ENCODE results near the gene MRPL33.

MRPL33 gene

GRCh38 chr2:27728081-27728858, 43.2 kb upstream of the MRPL33 start:
- no peak for DNase-seq (ENCODE audit: low spot score)
- TF ChIP-seq CTCF (IDR thresholded peaks at IDR 0.05; ENCODE audit: extremely low read depth, insufficient read depth, missing control alignments) = no peak
- in situ Hi-C loops (cut with MboI; ENCODE audit: low pct_unique_long_range_greater_than_20kb, low sequenced_read_pairs, unreplicated experiment) = no loop called here

GRCh38 chr2:27729198-27729597, 42.3 kb upstream of the MRPL33 start:
- TF ChIP-seq CTCF (IDR thresholded peaks at IDR 0.05; ENCODE audit: extremely low read depth, insufficient read depth, missing control alignments) = no peak
- no peak for DNase-seq (ENCODE audit: low spot score)
- in situ Hi-C loops (cut with MboI; ENCODE audit: low pct_unique_long_range_greater_than_20kb, low sequenced_read_pairs, unreplicated experiment) = no loop called here

GRCh38 chr2:27729614-27730013, 41.9 kb upstream of the MRPL33 start:
- no peak for TF ChIP-seq CTCF (IDR thresholded peaks at IDR 0.05; ENCODE audit: extremely low read depth, insufficient read depth, missing control alignments)
- in situ Hi-C loops (cut with MboI; ENCODE audit: low pct_unique_long_range_greater_than_20kb, low sequenced_read_pairs, unreplicated experiment) = no loop called here

GRCh38 chr2:27730261-27730662, 41.3 kb upstream of the MRPL33 start:
- in situ Hi-C loops (cut with MboI; ENCODE audit: low pct_unique_long_range_greater_than_20kb, low sequenced_read_pairs, unreplicated experiment) = no loop called here
- TF ChIP-seq CTCF (IDR thresholded peaks at IDR 0.05; ENCODE audit: extremely low read depth, insufficient read depth, missing control alignments) = no peak
- no peak for DNase-seq (ENCODE audit: low spot score)

More at GRCh38 chr2:27729614-27730013, 41.9 kb upstream of the MRPL33 start:
- DNase-seq (ENCODE audit: low spot score) = no peak

- in situ Hi-C loops (cut with MboI; ENCODE audit: low pct_unique_long_range_greater_than_20kb, low sequenced_read_pairs, unreplicated experiment) = no loop called here
- TF ChIP-seq CTCF (IDR thresholded peaks at IDR 0.05; ENCODE audit: extremely low read depth, insufficient read depth, missing control alignments) = no peak
- DNase-seq (ENCODE audit: low spot score) = no peak
Measured at GRCh38 chr2:27730980-27731691, 40.4 kb upstream of the MRPL33 start.

GRCh38 chr2:27734305-27734704, 37.2 kb upstream of the MRPL33 start:
- TF ChIP-seq CTCF (IDR thresholded peaks at IDR 0.05; ENCODE audit: extremely low read depth, insufficient read depth, missing control alignments) = no peak
- in situ Hi-C loops (cut with MboI; ENCODE audit: low pct_unique_long_range_greater_than_20kb, low sequenced_read_pairs, unreplicated experiment) = no loop called here
- no peak for DNase-seq (ENCODE audit: low spot score)
